Neural progenitor cell (in vitro differentiated cells): Measurements from ENCODE around the gene NFIA.

Source experiments
- EZH2 ChIP-seq: fragments of 200-600 bp; sonication (generic); IDR thresholded peaks from 2 replicates; pipeline ENCODE4 v1.6.1; 2017; ENCODE audit warnings: antibody characterized with exemption, mild to moderate bottlenecking, moderate library complexity
- TF ChIP-seq, protein P1 (sequence below): fragments of 200-600 bp; sonication (generic); IDR thresholded peaks from 2 replicates; pipeline ENCODE4 v1.5.1; 2017; ENCODE audit warnings: antibody characterized with exemption, mild to moderate bottlenecking

DNA sequence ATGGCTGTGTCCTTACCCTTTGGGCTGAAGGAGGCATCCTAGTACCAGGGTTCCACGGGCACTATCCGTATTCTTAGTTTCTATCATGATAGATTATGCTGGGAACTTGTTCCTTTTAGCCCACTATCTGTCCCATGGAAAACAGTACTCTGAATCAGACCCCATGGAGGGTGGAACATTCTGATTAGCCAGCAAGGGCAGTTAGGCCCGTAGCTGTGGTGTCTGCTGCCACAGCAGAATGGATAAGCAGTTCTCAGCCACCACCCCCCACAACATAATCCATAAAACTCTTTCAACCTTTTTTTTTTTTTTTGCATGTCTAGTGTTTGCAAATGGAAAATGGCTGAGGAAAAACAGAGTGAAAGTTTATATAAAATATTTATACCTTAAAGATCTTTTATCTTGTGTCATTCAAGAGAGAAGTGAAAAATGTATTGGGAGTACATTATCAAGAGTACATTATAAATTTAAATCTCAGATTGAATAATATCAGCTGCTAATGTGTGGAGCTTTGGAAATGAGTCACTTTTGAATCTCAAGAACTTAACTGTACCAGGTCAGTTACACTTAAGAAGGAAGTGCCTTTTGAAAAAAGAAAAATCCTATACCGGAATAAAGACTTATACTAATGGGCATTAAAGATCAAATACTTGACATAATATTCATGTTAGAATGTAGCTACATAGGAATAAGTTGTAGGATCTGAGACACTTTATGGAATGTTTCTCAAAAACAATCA is 80.3 kb downstream of the NFIA start:
- TF ChIP-seq, protein P1, sequence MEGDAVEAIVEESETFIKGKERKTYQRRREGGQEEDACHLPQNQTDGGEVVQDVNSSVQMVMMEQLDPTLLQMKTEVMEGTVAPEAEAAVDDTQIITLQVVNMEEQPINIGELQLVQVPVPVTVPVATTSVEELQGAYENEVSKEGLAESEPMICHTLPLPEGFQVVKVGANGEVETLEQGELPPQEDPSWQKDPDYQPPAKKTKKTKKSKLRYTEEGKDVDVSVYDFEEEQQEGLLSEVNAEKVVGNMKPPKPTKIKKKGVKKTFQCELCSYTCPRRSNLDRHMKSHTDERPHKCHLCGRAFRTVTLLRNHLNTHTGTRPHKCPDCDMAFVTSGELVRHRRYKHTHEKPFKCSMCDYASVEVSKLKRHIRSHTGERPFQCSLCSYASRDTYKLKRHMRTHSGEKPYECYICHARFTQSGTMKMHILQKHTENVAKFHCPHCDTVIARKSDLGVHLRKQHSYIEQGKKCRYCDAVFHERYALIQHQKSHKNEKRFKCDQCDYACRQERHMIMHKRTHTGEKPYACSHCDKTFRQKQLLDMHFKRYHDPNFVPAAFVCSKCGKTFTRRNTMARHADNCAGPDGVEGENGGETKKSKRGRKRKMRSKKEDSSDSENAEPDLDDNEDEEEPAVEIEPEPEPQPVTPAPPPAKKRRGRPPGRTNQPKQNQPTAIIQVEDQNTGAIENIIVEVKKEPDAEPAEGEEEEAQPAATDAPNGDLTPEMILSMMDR: no peak
- no peak for TF ChIP-seq EZH2
